SK-N-MC (cell line): ENCODE measurements around the gene NHSL2.

Experiments
- EZH2 ChIP-seq: fragments of 200-600 bp; sonication (generic); IDR thresholded peaks from one replicate; pipeline ENCODE4 v1.6.1; 2017; ENCODE audit warnings: antibody characterized with exemption
- FOXP2 ChIP-seq: optimal IDR thresholded peaks from 2 replicates; pipeline ENCODE3; 2011; ENCODE audit warnings: mild to moderate bottlenecking, moderate library complexity; ENCODE audit not compliant: insufficient read depth; ENCODE audit errors: extremely low read length, control extremely low read depth
- POLR2AphosphoS5 ChIP-seq: IDR thresholded peaks from 2 replicates; pipeline ENCODE4 v1.6.1; 2012; ENCODE audit warnings: mild to moderate bottlenecking, low read depth, low read length, borderline replicate concordance

- no peak for TF ChIP-seq EZH2
- TF ChIP-seq POLR2AphosphoS5, result no peak
- TF ChIP-seq FOXP2, result no peak
Measured at GRCh38 chrX:71999535-71999934, 88.9 kb downstream of the NHSL2 start.
